Measurements from ENCODE around the gene ALDOB. TPM values are rescaled to one million over a fixed set of nuclear protein-coding genes. Genes with fewer than 3 reads are reported as not detected.

The ALDOB gene
- polyA plus RNA-seq, 2 of the 4 experiments (the other 2 are of a cell fraction), result not detected

DNA sequence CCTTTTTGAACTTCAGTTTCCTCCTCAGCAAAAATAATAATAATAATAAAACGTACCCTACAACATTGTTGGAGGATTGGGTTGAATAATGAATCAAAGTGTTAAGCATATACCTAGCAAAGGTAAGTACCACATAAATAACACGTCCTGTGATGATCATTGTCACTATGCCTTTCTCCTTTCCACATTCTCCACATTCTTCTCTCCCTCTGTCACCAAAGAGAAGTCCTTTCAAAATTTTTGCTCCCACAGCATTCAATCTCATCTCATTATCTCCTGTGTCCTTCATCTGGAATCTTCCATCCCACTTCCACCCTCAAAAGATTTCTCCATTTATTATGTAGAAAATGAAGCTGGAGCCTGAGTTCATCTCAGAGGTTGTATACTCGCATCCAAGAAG, 7.2 kb upstream of the ALDOB start:
- H3K27ac ChIP-seq, result no peak overlapping the region
- DNase-seq (ENCODE audit: low read depth in 1 of 2, low spot score in 1 of 2) (no peak), ATAC-seq (no peak), FAIRE-seq (no peak)
- H3K4me1 ChIP-seq, result 0 out of 3 replicates have a peak, but pooled peaks cover 4% of the 10 kb centered on the region
- ChIA-PET CTCF (interaction anchor here (1.5 to 2.2 kb wide), 2 partner anchors 11 to 16 kb away, joined by 3 to 7 read pairs; no protein-coding TSS in a partner anchor), POLR2A (no interaction called here)
- WGBS (ENCODE audit: missing lambda C conversion rate), result 41% methylated on average over 3 of the region's 3 CpGs
- no peak overlapping the region for H3K4me3 ChIP-seq
- H3K4me2 ChIP-seq, result no peak overlapping the region
- no peak for TF ChIP-seq HEYL (CRISPR knock-in tag; IDR thresholded peaks at IDR 0.05)
- no peak for TF ChIP-seq RFX5 (IDR thresholded peaks at IDR 0.05)
- no peak for TF ChIP-seq CBX8 (IDR thresholded peaks at IDR 0.05)
- no peak for TF ChIP-seq HOXA7 (CRISPR knock-in tag; IDR thresholded peaks at IDR 0.05)
- TF ChIP-seq EHMT2 (IDR thresholded peaks at IDR 0.05; ENCODE audit: low read depth), result no peak
- no peak for TF ChIP-seq MYC (IDR thresholded peaks at IDR 0.05; ENCODE audit: borderline replicate concordance, low read length)
- TF ChIP-seq, protein P1, sequence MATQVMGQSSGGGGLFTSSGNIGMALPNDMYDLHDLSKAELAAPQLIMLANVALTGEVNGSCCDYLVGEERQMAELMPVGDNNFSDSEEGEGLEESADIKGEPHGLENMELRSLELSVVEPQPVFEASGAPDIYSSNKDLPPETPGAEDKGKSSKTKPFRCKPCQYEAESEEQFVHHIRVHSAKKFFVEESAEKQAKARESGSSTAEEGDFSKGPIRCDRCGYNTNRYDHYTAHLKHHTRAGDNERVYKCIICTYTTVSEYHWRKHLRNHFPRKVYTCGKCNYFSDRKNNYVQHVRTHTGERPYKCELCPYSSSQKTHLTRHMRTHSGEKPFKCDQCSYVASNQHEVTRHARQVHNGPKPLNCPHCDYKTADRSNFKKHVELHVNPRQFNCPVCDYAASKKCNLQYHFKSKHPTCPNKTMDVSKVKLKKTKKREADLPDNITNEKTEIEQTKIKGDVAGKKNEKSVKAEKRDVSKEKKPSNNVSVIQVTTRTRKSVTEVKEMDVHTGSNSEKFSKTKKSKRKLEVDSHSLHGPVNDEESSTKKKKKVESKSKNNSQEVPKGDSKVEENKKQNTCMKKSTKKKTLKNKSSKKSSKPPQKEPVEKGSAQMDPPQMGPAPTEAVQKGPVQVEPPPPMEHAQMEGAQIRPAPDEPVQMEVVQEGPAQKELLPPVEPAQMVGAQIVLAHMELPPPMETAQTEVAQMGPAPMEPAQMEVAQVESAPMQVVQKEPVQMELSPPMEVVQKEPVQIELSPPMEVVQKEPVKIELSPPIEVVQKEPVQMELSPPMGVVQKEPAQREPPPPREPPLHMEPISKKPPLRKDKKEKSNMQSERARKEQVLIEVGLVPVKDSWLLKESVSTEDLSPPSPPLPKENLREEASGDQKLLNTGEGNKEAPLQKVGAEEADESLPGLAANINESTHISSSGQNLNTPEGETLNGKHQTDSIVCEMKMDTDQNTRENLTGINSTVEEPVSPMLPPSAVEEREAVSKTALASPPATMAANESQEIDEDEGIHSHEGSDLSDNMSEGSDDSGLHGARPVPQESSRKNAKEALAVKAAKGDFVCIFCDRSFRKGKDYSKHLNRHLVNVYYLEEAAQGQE (IDR thresholded peaks at IDR 0.05), result no peak
- TF ChIP-seq CHD2 (IDR thresholded peaks at IDR 0.05; ENCODE audit: low read length, partially characterized antibody), result no peak
- TF ChIP-seq CHD4 (IDR thresholded peaks at IDR 0.05; ENCODE audit: borderline replicate concordance), result no peak
- TF ChIP-seq, protein P2, sequence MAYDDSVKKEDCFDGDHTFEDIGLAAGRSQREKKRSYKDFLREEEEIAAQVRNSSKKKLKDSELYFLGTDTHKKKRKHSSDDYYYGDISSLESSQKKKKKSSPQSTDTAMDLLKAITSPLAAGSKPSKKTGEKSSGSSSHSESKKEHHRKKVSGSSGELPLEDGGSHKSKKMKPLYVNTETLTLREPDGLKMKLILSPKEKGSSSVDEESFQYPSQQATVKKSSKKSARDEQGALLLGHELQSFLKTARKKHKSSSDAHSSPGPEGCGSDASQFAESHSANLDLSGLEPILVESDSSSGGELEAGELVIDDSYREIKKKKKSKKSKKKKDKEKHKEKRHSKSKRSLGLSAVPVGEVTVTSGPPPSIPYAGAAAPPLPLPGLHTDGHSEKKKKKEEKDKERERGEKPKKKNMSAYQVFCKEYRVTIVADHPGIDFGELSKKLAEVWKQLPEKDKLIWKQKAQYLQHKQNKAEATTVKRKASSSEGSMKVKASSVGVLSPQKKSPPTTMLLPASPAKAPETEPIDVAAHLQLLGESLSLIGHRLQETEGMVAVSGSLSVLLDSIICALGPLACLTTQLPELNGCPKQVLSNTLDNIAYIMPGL (CRISPR knock-in tag; IDR thresholded peaks at IDR 0.05; ENCODE audit: borderline replicate concordance), result no peak
- TF ChIP-seq FOSL2 (IDR thresholded peaks at IDR 0.05), result no peak
- no peak for TF ChIP-seq FOSL2 (CRISPR knock-in tag; IDR thresholded peaks at IDR 0.05)
- no peak for TF ChIP-seq HOXB13 (CRISPR knock-in tag; IDR thresholded peaks at IDR 0.05; ENCODE audit: low read depth)
- no peak for TF ChIP-seq HDAC2 (IDR thresholded peaks at IDR 0.05)
- TF ChIP-seq RCOR1 (IDR thresholded peaks at IDR 0.05; ENCODE audit: low read depth, low read length), result no peak
- TF ChIP-seq ZNF302 (CRISPR knock-in tag; IDR thresholded peaks at IDR 0.05), result no peak
- no peak for TF ChIP-seq SMC3 (IDR thresholded peaks at IDR 0.05)
- TF ChIP-seq NR3C1 (IDR thresholded peaks at IDR 0.05), result no peak
- TF ChIP-seq, protein P3, sequence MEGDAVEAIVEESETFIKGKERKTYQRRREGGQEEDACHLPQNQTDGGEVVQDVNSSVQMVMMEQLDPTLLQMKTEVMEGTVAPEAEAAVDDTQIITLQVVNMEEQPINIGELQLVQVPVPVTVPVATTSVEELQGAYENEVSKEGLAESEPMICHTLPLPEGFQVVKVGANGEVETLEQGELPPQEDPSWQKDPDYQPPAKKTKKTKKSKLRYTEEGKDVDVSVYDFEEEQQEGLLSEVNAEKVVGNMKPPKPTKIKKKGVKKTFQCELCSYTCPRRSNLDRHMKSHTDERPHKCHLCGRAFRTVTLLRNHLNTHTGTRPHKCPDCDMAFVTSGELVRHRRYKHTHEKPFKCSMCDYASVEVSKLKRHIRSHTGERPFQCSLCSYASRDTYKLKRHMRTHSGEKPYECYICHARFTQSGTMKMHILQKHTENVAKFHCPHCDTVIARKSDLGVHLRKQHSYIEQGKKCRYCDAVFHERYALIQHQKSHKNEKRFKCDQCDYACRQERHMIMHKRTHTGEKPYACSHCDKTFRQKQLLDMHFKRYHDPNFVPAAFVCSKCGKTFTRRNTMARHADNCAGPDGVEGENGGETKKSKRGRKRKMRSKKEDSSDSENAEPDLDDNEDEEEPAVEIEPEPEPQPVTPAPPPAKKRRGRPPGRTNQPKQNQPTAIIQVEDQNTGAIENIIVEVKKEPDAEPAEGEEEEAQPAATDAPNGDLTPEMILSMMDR (IDR thresholded peaks at IDR 0.05), result no peak
- H3K9me3 ChIP-seq, result peaks cover 7% of the 10 kb centered on the region; the same call in 1 of the 3 replicates

DNA sequence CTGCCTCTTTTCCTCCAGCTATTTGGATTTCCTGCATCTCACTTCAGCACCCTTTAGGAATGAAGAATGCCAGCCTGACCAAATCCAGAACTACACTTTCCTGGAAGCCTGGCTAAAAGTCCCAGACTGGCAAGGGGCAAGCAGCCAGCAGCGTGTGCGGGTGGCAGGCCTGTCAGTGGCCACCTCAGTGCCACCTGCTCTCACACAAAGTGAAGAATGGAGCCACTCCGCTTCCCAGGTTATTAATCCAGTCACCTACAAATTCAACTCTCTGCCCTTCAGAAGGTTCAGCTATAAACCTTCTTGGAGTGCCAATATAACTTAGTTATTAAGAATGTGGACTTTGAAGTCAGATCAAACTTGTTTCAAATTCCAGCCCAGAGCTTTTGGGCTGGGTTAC, 6.7 kb upstream of the ALDOB start:
- Histone ChIP-seq H3K27ac (no peak overlapping the region), H3K9me3 (peaks cover 7% of the 10 kb centered on the region; the same call in 1 of the 3 replicates), H3K4me3 (no peak overlapping the region), H3K4me1 (0 out of 3 replicates have a peak, but pooled peaks cover 4% of the 10 kb centered on the region), H3K4me2 (no peak overlapping the region)
- DNase-seq (ENCODE audit: low read depth in 1 of 2, low spot score in 1 of 2) (no peak), FAIRE-seq (no peak), ATAC-seq (no peak)
- no peak for TF ChIP-seq RARB (CRISPR knock-in tag; IDR thresholded peaks at IDR 0.05)
- TF ChIP-seq CHD4 (IDR thresholded peaks at IDR 0.05; ENCODE audit: borderline replicate concordance), result no peak
- no peak for TF ChIP-seq MAFK (IDR thresholded peaks at IDR 0.05; ENCODE audit: partially characterized antibody)
- TF ChIP-seq, protein P4, sequence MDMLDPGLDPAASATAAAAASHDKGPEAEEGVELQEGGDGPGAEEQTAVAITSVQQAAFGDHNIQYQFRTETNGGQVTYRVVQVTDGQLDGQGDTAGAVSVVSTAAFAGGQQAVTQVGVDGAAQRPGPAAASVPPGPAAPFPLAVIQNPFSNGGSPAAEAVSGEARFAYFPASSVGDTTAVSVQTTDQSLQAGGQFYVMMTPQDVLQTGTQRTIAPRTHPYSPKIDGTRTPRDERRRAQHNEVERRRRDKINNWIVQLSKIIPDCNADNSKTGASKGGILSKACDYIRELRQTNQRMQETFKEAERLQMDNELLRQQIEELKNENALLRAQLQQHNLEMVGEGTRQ (IDR thresholded peaks at IDR 0.05), result no peak
- TF ChIP-seq TFCP2L1 (CRISPR knock-in tag; IDR thresholded peaks at IDR 0.05), result no peak
- TF ChIP-seq JUNB (IDR thresholded peaks at IDR 0.05), result no peak
- no peak for TF ChIP-seq HEYL (CRISPR knock-in tag; IDR thresholded peaks at IDR 0.05)
- no peak for TF ChIP-seq POLR2A (IDR thresholded peaks at IDR 0.05; ENCODE audit: low read length)
- 65% methylated on average over 3 of the region's 3 CpGs for WGBS (ENCODE audit: missing lambda C conversion rate)
- ChIA-PET POLR2A (no interaction called here), CTCF (interaction anchor here (1.5 to 2.2 kb wide), 2 partner anchors 11 to 16 kb away, joined by 3 to 7 read pairs; no protein-coding TSS in a partner anchor)

All from A549 (cell line).